Loucy (cell line): ENCODE results near the gene FBRSL1.

Experiments
- EZH2phosphoT487 ChIP-seq: fragments of 200-600 bp; IDR thresholded peaks from 2 replicates; pipeline ENCODE4 v1.6.1; 2018; ENCODE audit warnings: antibody characterized with exemption, mild to moderate bottlenecking, moderate library complexity, borderline replicate concordance
- TF ChIP-seq, protein P1 (sequence below): fragments of 200-600 bp; sonication (generic); conservative IDR thresholded peaks from 2 replicates; pipeline ENCODE4 v1.5.1; 2014; ENCODE audit warnings: mild to moderate bottlenecking, antibody characterized with exemption, low read length

DNA sequence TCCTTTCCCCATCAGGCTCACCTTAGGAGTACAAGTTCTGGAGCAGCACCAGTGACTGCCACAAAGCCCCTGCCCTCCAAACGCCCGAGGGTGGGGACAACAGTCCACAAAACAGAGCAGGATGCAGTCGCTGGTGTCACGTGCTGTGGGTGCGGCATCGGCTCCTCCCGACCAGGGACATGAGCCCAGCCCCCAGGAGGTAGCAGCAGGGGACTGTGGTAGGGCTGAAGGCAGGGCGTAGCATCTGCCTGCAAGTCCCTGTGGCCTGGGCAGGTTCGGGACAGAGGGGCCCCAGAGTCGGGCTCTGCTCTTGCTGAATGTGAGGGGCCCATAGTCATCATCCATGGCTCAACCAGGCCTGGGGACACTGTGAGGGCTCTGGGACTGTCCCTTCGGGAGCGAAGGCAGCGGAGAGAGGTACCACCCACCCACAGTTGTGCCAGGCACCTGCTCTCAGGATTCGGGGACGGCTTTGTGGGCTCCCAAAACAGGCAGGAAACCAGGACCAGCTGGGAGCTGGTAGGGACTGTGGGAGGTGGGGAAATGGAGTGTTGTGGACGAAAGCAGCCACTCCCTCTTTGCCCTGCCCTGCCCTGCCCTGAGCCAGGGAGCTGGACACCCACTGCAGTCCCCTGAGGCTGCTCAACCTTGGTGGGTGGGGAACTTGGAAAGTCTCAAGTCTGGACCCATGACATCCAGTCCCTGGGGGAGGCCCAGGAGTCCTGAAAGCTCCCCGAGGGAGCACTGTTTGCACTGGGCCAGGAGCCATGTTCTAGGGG, 30.7 kb downstream of the FBRSL1 start:
- TF ChIP-seq, protein P1, sequence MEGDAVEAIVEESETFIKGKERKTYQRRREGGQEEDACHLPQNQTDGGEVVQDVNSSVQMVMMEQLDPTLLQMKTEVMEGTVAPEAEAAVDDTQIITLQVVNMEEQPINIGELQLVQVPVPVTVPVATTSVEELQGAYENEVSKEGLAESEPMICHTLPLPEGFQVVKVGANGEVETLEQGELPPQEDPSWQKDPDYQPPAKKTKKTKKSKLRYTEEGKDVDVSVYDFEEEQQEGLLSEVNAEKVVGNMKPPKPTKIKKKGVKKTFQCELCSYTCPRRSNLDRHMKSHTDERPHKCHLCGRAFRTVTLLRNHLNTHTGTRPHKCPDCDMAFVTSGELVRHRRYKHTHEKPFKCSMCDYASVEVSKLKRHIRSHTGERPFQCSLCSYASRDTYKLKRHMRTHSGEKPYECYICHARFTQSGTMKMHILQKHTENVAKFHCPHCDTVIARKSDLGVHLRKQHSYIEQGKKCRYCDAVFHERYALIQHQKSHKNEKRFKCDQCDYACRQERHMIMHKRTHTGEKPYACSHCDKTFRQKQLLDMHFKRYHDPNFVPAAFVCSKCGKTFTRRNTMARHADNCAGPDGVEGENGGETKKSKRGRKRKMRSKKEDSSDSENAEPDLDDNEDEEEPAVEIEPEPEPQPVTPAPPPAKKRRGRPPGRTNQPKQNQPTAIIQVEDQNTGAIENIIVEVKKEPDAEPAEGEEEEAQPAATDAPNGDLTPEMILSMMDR = no peak
- no peak for TF ChIP-seq EZH2phosphoT487
